GM19324 (cell line): ENCODE results near the gene CWF19L1.

Experiments used
- ATAC-seq: cut with Tn5 transposase; IDR thresholded peaks from one replicate; pipeline ENCODE4 v1.9.1; 2021; ENCODE audit warnings: mild to moderate bottlenecking, moderate library complexity; ENCODE audit not compliant: unreplicated experiment, low FRiP score

The CWF19L1 gene

DNA sequence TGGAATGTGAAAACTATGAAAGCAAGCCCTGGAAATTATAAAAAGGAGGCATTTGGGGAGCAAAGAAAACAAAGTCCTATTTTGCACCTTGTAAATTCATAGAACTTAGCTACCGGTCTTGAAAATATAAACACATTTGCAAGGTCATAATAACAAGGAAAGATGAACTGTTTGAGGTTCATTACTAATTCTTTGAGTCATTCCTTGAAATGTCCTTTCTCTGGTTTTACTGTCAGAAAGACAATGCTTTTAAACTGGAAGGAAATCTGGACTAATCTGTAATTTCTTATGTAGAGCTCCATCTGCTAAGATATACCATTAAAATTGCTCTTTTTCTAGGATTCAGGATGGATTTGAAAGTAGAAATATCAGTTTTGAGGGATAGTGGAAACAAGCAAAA is 83.0 kb downstream of the CWF19L1 start:
- ATAC-seq, result no peak

- ATAC-seq, result no peak
Observed at GRCh38 chr10:100183481-100183880, 84.0 kb downstream of the CWF19L1 start.

- ATAC-seq, result no peak
Observed at GRCh38 chr10:100182908-100183307, 84.5 kb downstream of the CWF19L1 start.
